ENCODE results near the gene TMEM154.

Gene TMEM154

DNA sequence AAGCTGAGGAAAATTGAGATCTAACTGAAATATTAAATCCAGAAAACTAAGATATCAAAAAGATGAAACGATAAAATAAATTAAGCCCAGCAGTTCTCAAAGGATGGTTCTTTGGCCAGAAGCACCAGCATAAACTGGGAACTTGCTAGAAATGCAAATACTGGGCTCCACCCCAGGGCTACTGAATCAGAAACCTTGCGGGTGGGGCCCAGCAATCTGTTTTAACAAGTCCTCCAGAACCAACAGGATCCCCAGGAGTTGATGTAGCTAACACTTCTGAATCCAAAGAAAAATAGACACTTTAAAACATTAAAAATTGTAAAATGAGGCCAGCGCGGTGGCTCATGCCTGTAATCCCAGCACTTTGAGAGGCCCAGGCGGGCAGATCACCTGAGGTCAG lies 14.1 kb upstream of the TMEM154 start:
- no peak for DNase-seq (ENCODE audit: low spot score)

DNA sequence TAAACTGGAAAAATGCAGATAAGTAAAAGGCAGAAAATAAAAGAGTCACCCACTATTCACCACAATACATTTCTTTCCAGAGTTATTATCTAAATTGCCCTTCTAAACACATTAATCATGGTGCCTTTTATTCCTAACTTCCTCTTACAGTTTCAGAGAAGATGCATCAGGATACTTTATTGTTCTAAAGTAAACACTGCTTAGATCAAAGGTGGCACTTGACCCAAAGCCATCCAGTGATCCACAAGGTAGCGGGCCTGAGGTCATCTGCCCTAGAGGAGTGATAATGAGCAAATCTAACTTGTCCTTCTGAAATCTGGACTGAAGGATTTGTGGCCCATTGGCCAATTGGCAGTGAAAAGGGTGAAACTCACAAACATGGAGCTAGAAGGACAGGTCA lies 12.0 kb upstream of the TMEM154 start:
- DNase-seq (ENCODE audit: low spot score) = no peak

DNA sequence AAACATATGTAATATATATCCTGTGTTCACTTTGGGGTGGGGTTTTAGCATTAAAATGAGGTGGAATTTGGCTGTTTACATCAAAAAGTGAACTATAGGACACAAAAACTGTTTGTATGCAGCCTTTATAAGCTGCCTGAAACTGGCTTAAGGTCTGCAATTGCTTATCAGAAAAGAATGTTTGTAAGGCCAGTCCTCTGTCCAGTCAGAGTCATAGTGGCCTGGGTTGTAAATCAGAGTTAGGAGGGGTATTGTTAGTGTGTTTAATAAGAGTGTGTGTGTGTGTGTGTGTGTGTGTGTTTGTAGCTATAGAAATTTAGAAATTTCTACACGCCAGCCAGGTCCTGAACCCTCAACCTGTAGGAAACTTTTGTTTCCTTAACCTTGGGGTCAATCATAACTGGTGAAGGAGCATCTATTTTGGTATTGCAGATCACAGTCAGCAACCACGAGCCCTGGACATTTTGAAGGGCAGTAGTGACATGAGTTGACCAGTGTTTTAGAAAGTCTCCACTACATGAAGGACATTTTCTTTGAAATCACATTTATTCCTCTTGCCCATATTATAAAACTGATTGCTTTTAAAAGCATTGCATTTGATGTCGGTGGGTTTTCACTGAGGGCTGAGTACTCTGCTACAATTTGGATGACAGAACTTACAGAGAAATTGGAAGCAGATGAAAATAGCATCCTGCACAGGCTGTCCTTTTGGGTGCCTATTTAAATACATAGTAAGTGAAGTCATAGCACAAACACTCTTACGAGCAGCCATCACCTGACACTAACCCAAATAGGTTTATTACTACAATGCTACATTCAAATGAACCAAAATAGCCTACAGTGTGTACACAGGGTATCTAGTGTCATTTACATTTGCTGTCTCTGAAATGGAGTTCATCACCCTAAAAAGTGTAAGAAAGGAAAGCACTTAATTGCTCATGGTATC lies 11.2 kb upstream of the TMEM154 start:
- no peak for DNase-seq (ENCODE audit: low spot score)

DNA sequence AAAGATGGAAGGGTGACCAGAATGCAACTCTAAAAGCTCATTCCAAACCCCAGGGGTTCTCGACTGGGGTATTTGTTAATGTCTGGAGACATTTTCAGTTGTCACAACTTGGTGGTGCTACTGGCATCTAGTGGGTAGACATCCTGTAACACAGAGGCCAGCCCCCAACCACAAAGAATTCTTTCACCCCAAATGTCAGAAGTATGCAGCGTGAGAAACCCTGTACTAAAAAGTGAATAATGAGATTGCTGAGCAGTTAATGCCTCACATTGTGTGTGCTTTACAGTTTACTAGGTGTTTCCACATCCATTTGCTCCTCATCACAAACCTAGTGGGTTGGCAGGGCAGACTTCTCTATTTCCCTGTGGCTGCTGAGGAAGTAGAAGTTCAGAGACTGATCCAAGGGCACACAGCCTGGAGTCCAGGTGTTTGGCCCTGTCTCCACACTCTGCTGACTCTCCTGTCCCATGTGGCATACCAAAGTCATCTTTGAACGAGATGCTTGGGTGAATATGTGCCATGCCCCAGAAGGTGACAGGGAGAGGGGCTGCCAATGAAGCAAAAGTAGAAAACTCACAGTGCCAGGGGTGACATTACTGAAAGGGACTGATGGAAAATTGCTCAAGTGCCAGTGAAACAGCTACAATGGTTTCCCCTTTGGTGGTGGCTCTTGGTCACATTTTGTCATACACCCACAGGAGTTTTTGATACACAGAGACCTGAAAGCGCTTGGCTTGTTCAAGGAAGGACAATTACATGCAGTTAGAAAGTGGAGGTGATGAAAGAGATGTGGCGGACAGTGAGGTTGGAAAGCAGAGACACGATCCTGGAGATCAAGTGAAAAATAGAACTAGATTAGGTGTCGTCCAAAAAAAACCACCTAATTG lies 10.1 kb upstream of the TMEM154 start:
- no peak for DNase-seq (ENCODE audit: low spot score)

DNA sequence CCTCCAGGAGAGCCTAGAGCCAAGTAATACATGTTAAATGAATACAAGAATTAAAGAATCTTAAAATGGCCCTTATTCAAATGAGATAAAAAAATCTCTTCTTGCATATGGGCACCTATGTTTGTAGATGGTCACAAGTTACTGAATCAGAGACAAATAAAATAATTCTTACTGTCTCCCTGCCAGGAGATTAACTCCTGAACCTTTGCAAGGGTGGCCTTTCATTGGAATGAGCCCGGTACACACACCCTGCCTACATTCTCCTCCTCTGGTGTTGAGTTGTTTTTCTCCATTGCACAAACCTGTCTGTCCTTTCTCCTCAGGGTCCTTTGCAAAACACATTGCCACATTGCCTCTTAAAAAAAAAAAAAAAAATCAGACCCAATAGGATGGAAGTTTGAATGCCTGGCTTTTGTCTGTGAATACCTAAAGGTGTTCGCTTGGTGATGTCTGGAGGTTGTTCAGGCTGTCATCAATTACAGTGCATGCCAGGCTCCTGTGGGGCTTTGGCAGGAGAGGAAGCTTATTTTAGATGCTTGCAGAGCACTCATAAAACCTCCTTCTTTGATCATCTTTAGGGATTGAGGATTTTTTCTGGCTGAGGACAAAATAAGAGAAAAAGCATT lies 8.3 kb upstream of the TMEM154 start:
- no peak for DNase-seq (ENCODE audit: low spot score)

DNA sequence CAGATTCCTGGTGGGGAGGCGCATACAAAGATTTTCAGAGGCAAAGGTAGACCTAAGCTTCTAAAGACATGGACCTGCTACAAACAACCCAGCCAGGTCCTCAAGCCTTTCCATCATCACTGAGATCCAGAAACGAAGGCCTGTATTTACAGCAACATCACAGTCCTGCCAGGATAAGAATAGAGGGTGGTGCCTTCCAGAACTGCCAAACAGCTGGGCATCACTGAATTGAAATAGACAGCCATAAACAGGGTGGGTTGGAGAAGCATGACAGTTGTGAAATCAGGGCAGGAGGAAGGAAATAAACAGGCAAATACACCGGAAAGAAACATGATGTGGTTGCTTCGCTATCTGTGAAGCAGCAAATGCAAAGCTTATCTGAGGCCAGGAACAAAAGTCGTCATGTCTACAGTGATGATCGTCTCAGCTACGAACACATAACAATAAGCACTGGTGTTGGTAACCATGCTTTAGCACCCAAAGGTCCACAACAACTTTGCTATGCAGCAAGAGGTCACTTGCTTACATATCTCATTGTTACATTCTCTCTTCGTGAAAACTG lies 6.7 kb upstream of the TMEM154 start:
- DNase-seq (ENCODE audit: low spot score) = no peak

DNA sequence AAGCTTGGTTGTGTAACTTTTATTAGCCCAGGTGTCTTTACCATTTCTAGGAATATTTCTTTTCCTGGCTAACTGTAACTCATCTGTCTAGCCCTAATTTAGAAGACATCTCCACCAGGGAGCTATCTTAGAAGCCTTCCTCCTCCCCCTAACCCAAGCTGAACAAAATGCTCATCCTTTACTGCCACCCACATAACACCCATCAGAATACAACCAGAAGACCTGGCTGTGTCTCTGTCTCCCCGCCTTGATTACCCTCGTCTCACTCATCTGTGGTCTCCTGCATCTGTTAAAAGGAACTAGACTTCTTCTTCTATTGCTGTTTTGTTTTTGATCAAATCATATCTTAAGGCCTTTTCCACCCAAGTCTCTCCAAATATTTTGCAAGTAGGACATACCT lies 4.8 kb upstream of the TMEM154 start:
- no peak for DNase-seq (ENCODE audit: low spot score)

DNA sequence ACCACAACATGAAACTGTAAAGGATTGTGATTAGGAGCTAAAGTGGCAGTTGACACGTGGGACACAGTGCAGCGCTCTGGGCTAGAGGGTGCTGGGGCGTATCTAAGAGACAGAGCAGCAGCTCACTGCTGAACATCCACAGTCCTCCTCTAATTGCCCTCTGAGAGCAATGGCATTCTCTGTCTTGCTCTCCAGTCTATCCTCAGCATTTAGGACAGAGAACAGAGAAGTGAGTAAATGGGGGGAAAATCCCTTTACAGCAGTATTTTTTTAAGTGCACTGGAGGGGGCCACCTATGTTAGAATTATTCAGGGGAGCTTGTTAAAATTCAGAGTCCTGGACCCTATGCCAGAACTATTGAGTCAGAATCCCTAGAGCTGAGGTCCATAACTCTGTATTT lies 4.2 kb upstream of the TMEM154 start:
- no peak for DNase-seq (ENCODE audit: low spot score)

DNA sequence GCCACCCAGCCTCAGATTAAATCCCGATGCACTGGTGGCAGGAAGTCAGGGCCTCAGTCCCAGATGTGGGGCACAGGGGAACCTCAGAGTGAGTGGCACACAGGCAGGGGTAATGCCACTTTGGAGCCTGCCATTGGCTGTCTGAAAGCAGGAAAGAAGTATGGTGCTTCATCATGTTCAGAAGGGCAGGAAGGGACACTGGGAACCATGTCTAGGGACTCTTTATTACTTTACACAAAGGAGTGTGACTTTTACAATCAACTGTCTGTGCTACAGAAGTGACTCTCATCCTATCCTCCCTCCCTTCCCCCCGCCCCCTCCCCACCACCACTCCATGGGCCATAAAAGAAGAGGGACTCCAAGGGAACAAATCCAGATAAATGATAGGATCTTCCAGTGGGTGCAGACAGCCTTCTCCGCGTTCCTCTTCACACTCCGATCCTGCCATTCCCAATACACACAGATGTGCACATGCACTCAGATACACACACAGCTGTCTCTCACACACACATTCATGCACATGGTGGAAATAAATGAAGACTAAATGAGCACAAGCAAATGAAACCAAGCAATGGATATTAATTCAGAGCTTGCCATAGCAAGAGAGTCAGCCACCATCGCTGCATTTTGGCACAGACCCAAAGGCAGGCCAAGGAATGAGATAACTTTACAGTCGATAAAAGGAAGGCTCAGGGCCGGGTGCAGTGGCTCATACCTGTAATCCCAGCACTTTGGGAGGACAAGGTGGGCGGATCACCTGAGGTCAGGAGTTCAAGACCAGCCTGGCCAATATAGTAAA lies 2.5 kb upstream of the TMEM154 start:
- no peak for DNase-seq (ENCODE audit: low spot score)

DNA sequence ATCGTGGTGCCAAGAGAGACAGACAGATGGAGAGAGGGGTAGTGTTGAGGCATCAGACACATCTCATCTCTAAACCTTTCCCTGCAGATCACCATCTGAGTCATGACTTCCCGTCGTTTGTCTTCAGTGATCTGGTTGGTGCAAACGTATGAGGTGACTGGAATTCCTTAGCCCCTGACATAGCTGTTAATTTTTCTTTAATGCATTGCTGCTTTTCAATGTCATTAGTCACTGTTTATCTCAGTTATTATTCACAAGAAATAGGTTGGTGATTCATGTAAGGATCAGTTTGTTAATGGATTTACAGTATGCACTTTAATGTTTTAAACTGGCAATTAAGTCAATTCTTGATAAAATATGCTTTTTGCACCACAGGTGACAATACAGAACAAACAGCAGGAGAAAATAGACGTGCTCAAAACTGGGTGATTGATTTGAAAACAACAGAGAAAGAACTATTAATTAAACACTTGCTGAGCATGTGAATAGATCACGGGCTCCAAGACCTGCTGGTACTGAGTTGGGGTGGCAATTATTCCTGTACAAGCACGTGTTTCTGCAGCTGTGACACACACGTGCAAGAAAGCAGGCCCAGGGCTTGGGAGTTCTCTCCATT lies 1.3 kb upstream of the TMEM154 start:
- DNase-seq (ENCODE audit: low spot score) = no peak

DNA sequence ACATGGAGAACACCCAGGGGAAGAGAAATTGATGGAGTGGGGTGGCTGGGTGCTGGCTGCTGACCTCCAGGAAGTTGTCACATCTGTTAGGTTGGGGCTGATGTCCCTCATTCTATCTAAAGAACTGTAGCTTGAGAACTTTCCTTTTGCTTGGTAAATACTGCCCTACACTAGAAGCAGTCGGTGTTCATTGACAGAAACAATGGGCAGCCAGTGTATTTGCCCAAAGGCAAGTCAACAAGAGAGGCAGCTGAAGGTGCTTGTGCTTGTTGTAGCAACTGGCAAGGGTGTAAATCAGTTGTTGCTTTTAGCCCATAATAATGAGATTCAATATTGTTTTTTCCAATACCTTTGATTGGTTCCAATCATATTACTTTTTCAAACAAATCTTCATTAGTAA lies 956 bp downstream of the TMEM154 start:
- no peak for DNase-seq (ENCODE audit: low spot score)

DNA sequence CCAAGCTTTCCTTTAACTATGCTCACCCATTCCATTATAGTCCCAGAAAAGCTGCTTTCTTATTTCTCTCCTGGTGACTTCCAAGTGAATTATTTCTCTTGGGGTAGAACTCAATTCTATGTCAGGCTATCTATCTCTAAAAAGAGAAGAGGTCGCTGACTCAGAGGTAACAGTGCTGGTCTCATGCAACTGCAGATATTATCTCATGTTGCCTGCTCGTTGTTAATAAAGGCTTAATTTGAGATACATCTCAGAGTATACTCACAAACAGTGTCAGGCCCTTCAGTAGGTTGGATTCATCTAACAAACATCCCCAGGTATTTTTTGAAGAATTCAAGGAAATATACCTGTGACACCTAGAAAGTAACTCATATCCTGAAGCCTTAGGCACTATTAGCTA lies 2.7 kb downstream of the TMEM154 start:
- no peak for DNase-seq (ENCODE audit: low spot score)

DNA sequence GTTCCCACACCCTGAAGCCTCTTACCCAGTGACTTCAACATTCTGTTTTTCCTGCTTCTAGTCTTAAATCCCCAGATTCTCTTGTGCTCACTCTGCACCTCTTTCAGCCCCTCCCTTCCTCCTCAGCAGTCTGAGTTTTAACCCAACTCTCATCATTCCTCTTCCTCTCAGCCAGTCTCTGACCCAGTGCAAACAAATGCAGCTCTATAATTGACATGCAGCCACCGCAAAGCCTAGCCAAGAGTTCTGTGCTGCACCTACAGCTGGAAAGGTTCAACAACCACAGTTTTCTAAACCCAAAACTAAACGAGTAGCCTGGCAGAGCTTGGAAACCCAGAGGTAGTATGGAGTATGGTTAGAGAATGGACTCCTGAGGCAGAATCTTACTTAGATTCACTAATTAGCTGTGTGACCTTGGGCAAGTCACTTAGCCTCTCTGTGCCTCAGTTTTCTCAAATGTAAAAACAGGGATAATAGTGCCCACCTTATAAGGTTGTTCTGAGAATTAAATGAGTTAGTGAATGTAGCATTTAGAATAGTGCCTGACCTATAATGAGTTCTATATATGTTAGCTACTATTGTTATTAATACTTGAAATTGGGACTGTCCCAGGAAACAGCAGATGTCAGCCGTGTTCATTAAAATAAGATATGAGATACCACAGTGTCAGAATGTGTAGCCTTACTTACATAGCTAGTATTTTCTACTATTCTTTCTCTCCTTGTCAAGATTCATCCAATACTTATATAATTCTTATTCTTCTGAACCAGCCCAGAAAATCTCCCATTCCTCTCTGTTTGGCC lies 3.5 kb downstream of the TMEM154 start:
- DNase-seq (ENCODE audit: low spot score) = no peak

DNA sequence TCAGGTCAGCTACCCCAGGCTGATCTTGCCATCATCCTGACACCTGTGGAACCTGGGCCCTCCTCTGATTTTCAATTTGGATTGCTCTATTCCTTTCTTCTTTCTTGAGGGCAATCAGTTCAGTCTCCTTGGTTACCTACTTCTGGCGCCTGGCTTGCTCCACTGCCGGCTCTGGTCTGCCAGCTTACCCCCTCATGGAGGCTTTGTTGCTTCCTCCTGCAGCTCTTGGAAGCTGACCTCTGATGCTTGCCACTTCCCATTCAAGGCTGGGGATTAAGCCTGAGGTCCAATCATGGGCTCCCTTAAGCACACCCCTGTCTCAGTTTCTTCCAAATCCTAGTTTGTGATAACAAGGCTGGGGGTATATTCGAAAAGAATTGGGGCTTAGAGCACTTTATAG lies 5.4 kb downstream of the TMEM154 start:
- DNase-seq (ENCODE audit: low spot score) = peak; percentile 55

DNA sequence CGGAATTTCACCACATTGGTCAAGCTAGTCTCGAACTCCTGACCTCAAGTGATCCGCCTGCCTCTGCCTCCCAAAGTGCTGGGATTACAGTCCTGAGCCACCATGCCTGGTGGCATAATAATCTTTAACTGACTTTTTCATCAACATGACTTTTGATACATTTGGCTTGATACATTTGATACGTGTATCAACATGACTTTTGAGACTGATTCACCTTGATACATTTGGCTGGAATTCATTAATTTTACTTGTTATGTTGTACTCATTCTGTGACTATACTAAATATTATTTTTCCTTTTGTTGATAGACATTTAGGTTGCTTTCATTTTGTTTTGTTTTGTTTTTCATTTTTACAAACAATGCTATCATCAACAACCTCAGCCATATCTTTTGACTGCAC lies 6.3 kb downstream of the TMEM154 start:
- no peak for DNase-seq (ENCODE audit: low spot score)

DNA sequence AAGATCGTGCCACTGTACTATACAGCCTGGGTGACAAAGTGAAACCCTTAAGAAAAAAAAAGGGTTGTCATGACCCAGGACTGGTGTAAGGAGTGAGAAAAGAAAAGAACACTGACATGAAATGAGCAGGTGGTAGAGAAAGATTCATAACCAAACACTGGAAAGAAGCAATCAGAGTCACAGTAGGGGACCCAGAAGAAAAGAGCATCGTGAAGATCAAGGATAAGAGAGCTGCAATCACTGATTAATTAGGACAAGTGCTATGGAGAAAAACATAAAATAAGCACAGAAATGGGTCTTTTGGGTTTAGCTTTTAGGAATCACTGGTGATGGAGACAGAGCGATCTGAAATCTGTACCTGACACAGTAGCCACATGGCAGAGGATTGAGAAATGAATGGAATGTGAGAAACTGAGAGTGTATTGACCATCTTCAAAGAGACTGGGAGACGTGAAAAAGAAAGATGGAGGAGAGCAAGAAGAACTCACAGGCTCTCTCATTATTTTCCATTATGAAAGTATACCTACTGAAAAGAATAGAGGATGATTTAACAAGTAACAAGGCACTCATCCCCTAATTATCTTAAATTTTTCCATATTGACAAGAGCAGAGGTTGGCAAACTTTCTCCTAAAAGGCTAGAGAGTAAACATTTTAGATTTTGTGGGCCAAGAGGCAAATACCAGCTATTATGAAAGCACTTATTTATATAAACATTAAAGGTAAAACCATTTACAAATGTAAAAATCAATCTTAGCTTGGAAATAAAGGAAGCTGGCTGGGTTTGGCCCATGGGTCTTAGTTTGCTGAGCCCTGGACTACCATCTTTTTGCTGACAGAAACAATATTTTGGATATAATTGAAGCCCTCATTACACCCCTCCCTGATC lies 7.3 kb downstream of the TMEM154 start:
- DNase-seq (ENCODE audit: low spot score) = no peak

DNA sequence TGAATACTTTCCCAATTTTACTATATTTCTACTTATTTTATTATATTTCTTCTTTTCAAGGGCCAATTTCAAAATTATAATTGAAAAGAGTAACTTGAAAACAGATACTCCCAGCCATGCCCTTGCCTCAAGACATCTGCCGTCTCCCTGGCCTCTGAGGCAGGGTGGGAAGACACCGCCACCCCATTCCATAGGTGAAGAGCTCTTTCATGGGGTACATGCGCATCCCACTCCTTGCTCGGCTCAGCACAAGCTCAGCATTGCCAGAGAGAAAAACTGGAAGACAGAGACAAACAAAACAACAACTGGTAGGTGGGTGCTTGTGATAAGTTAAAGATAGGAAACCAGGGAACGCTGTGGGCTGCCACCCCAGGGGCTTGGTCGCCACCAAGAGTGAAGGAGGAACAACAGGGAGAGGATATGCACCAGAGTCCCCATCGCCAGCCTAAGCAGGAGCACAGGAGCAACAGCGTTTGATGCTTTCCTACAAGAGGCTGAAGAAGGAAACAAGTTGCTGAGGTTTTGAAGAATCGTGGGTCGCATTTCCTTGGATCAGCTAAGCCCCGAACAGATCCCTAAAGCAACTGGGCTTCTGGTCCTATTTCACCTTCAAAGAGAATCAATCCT lies 11.3 kb downstream of the TMEM154 start:
- DNase-seq (ENCODE audit: low spot score) = no peak

DNA sequence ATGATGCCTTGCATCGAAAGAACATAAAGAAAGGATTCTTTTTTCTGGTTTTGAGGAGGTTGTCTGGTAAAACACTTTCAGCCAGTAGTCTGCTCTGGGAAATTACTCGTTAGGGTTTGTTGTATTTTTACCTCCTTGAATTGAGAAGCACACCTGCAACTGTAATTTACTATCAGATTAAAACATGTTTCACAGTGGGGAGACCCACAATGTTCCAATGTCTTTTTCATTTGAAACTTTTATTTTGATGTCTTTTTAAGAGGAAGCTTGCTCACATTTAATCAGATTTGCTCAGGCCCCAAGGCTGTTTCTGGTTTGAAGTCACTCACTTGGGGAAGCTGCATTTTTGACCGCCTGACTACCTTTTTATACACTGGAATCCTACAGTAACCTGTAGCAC lies 12.0 kb downstream of the TMEM154 start:
- no peak for DNase-seq (ENCODE audit: low spot score)

DNA sequence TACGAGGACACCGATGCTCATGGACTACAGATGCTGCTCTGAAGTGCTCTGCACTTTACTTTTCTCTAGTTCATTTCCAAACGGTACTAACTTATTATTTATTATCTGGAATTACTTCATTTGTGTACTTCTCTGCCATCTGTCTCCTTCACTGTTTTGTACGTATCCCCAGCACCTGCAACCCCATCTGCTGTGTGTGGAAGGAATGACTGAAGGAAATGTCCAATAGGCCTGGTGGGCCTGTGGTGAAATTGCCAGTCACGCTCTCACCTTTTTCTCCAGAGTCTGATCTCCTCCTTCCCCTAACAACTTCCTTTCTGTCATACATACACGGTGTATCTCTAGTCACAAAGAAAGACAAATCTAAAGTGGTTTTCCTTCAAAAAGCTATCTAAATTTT lies 12.9 kb downstream of the TMEM154 start:
- DNase-seq (ENCODE audit: low spot score) = no peak
